Activated CD4-positive, alpha-beta memory T cell treated with anti-CD3 and anti-CD28 coated beads for 36 hours (primary cell): ENCODE data around the gene RNF223. TPM values are rescaled to one million over a fixed set of nuclear protein-coding genes. Genes with fewer than 3 reads are reported as not detected.
A peak's percentile ranks its signal among the peaks of the same experiment; 100 is the strongest.
"Not testable (repeated sequence)": the region's sequence is repeated elsewhere in the genome, so short reads cannot be mapped to it uniquely, and the experiment has no call there.

Experiments used
- CTCF ChIA-PET: fragments of 350-600 bp; sonication (Branson Sonifier 250); formaldehyde crosslinking; loops from one replicate; lab custom pipeline; 2021; ENCODE audit warnings: antibody characterized with exemption, inconsistent platforms; lab: Charles Lee
- POLR2A ChIA-PET: fragments of 350-600 bp; sonication (Branson Sonifier 250); formaldehyde crosslinking; loops from one replicate; lab custom pipeline; 2021; ENCODE audit warnings: antibody characterized with exemption; lab: Charles Lee
- DNase-seq: peaks from one replicate; pipeline ENCODE4 v3.0.0-alpha.2; 2020
- H3K27ac Mint-ChIP-seq: one replicate; pipeline ENCODE4 v1.8.0; 2021; ENCODE audit warnings: mixed read lengths
- H3K27me3 Mint-ChIP-seq: one replicate; pipeline ENCODE4 v1.8.0; 2021; ENCODE audit warnings: mixed read lengths
- H3K36me3 Mint-ChIP-seq: one replicate; pipeline ENCODE4 v1.8.0; 2021; ENCODE audit warnings: mixed read lengths
- H3K4me1 Mint-ChIP-seq: one replicate; pipeline ENCODE4 v1.8.0; 2021; ENCODE audit warnings: low read depth, mixed read lengths
- H3K4me3 Mint-ChIP-seq: one replicate; pipeline ENCODE4 v1.8.0; 2021; ENCODE audit warnings: mild to moderate bottlenecking, mixed read lengths
- H3K9me3 Mint-ChIP-seq: one replicate; pipeline ENCODE4 v1.8.0; 2021; ENCODE audit warnings: mixed read lengths
- intact Hi-C: fragments of 100-400 bp; cut with micrococcal nuclease; formaldehyde crosslinking; loops from one replicate; pipeline ENCODE4 v1.15.1; 2023
- total RNA-seq, 2 experiments: library from RNA; stranded (reverse); gene quantifications; one replicate each; pipeline ENCODE4 v1.2.3, GENCODE V29; 2021

RNF223 gene
- total RNA-seq, 2 experiments from 2014 or later, result not detected

DNA sequence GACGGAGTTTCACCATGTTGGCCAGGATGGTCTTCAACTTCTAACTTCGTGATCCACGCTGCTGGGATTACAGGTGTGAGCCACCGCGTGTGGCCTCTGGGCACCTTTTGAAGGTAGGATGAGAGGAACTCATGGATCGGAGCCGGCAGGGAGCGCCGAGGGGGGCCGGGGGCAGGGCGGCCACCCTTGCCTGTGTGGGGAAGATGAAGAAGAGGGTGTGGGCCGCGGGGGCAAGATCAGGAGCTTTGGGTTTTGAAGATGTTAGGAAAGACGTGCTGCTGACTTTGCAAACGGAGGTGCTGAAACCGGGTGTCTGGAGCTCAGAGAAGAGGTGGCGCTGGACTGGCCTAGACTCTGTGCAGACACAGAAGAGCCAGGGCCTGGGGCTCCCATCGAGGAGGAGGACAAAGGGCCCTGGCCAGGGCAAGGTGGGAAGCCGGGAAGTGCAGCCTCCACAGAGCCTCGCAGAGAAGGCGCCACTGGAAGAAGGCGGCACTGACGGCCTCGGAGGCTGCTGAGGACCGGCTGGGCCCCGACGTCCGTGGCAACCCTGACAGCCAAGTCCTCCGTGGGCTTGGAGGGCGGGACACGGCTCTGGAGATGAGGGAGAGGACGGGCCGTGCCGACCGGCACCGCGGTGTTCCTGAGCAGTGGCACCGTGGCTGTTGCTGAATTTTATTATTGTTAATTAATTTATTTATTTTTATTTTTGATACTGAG is 13.7 kb downstream of the RNF223 start:
- Mint-ChIP-seq H3K4me3 (peak overlapping the region; percentile 83), H3K27me3 (peaks cover 28% of the 10 kb centered on the region), H3K27ac (no peak overlapping the region), H3K36me3 (peaks cover 15% of the 10 kb centered on the region), H3K4me1 (peaks cover 31% of the 10 kb centered on the region), H3K9me3 (no peaks in the 10 kb centered on the region)
- CTCF ChIA-PET, result interaction anchor here (1.1 to 2.9 kb wide), 2 partner anchors 43 to 76 kb away, joined by 3 to 15 read pairs; no protein-coding TSS in a partner anchor
- intact Hi-C loops, result loop anchor here (5.0 to 10.0 kb wide), 3 partner anchors 43 to 157 kb away; partner anchors contain the start of genes KLHL17 and PLEKHN1
- DNase-seq, result no peak
- POLR2A ChIA-PET, result interaction anchor here (0.5 kb wide), 1 partner anchor 156 kb away, joined by 3 read pairs; no protein-coding TSS in a partner anchor

DNA sequence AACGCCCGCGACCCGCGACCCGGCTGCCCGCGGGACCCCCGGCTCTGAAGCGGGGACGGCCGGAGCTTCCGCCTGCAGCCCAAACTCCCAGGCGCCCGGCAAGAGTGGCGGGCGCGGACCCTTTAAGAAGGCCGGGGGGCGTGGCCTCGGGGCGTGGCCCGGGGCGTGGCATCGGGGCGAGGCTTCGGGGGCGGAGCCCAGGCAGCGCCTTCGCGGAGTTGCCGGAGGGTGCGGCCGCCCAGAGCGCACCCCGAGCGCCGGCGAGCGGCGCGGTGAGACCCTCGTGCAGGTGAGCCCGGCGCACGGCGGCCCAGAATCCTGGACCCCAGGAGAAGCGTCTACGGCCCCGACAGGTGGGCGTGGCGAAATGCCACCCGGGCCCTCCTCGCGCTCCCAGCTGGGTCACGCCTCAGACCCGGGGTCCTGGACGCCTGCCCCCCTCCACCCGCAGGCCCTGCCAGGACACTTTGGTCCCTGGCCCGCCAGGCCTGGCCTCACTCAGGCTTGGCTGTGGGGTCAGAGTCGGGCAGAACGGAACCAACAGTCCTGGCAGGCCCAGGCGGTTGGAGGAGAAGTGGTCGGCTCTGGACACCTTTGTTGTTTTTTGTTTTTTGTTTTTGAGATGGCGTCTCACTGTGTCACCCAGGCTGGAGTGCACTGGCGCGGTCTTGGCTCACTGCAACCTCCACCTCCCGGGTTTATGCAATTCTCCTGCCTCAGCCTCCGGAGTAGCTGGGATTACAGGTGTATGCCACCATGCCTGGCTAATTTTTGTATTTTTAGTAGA is 14.4 kb downstream of the RNF223 start:
- peaks cover 15% of the 10 kb centered on the region for H3K36me3 Mint-ChIP-seq

DNA sequence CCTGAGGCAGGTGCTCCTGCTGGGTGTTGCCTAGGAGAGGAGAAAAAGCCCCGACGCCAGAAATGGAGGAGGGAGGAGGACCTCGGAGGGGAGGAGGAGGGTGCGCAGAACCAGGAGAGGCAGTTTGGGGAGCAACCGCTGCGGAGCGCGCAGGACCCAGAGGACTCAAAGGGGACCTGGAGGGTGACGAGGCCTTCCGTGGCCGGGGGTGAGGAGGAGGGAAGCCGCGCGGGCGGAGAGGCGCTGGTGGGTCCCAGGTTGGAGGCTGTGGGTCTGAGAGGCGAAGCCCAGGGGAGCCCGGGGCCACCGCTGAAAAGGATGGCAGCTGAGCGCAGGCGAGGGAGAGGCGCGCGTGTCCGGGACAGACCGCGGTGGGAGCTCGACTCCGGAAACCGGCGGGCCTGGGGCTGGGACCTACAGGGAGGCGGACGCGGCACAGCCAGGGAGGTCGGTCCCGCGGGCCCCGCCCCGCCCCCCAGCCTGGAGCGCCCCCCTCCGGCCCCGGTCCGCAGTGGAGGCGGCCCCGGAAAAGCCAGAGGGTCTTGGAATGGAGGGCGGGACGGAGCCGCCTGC is 15.1 kb downstream of the RNF223 start:
- ChIA-PET POLR2A (interaction anchor here (0.9 kb wide), 2 partner anchors 12 to 68 kb away, joined by 3 read pairs; no protein-coding TSS in a partner anchor), CTCF (interaction anchor here (0.6 to 2.9 kb wide), 5 partner anchors 8 to 191 kb away, joined by 3 to 15 read pairs (median 3); no protein-coding TSS in a partner anchor)
- DNase-seq, result no peak
- Mint-ChIP-seq H3K4me3 (peak overlapping the region; percentile 72), H3K9me3 (no peaks in the 10 kb centered on the region), H3K27ac (no peak overlapping the region), H3K27me3 (peaks cover 28% of the 10 kb centered on the region), H3K36me3 (peaks cover 15% of the 10 kb centered on the region), H3K4me1 (peaks cover 23% of the 10 kb centered on the region)
- intact Hi-C loops, result no loop called here

More for the DNA sequence above, 14.4 kb downstream of the RNF223 start:
- Mint-ChIP-seq H3K4me3 (peak overlapping the region; percentile 83), H3K27ac (no peak overlapping the region), H3K27me3 (peaks cover 28% of the 10 kb centered on the region), H3K9me3 (no peaks in the 10 kb centered on the region), H3K4me1 (peaks cover 28% of the 10 kb centered on the region)
- ChIA-PET POLR2A (interaction anchor here (0.9 kb wide), 2 partner anchors 12 to 69 kb away, joined by 3 read pairs; no protein-coding TSS in a partner anchor), CTCF (interaction anchor here (0.6 to 2.9 kb wide), 4 partner anchors 9 to 75 kb away, joined by 3 to 15 read pairs (median 4); no protein-coding TSS in a partner anchor)
- DNase-seq, result peak; percentile 94
- intact Hi-C loops, result loop anchor here (5.0 to 10.0 kb wide), 3 partner anchors 42 to 158 kb away; partner anchors contain the start of genes KLHL17 and PLEKHN1

DNA sequence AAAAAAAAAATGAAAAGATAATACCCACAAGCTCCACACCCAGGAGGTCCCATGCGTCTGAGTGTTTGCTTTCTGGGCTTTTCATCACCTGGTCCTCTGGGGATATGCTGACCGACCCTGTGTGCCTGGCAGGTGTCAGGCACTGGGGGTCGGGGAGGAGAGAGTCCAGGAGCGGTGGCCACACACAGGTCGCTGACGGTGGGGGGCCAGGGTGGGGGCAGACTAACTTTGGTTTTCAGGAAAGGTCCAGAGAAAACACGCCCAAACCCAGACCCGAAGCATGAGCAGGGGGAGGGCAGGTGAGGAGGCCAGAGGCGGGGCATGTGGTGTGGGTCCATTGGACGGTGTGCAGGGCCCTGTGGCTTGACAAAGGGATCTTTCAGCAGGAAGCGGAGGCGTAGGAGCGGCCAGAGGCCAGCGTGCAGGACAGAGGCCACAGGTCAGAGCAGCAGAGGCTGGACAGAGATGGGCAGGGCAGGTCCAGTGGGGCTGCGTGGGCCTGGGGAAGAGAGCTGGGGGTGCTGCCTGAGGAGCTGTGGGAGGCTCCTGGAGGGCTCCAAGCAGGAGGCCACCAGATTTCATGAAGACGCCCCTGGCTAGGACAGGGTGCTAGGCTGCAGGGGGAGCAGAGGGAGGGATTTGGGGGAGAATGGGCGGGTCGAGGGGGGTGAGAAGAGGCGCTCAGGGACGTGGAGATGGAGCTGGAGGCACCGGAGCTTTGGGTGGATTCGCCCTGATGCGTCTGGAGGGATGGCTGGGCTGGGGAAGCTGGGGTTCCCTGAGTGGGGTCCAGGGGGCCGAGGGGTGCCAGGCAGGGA is 15.8 kb downstream of the RNF223 start:
- H3K9me3 Mint-ChIP-seq, result no peaks in the 10 kb centered on the region
- H3K36me3 Mint-ChIP-seq, result peaks cover 15% of the 10 kb centered on the region
- H3K4me3 Mint-ChIP-seq, result peak overlapping the region; percentile 72
- intact Hi-C loops, result no loop called here
- H3K4me1 Mint-ChIP-seq, result peaks cover 21% of the 10 kb centered on the region
- no peak for DNase-seq
- H3K27me3 Mint-ChIP-seq, result peaks cover 28% of the 10 kb centered on the region
- CTCF ChIA-PET, result interaction anchor here (0.8 to 2.9 kb wide), 3 partner anchors 18 to 192 kb away, joined by 3 to 15 read pairs (median 5); no protein-coding TSS in a partner anchor
- POLR2A ChIA-PET, result interaction anchor here (0.9 kb wide), 1 partner anchor 11 kb away, joined by 3 read pairs; no protein-coding TSS in a partner anchor
- no peak overlapping the region for H3K27ac Mint-ChIP-seq

DNA sequence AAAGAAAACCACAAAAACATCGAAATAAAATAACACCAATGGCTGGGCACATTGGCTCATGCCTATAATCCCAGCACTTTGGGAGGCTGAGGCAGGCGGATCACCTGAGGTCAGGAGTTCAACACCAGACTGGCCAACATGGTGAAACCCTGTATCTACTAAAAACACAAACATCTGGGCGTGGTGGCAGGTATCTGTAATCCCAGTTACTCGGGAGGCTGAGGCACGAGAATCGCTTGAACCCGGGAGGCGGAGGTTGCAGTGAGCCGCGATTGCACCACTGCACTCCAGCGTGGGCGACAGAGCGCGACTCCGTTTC is 16.4 kb downstream of the RNF223 start:
- H3K4me3 Mint-ChIP-seq, H3K27ac Mint-ChIP-seq, H3K9me3 Mint-ChIP-seq, intact Hi-C loops, DNase-seq, POLR2A ChIA-PET: not testable (repeated sequence)
- Mint-ChIP-seq H3K27me3 (peaks cover 28% of the 10 kb centered on the region), H3K4me1 (peaks cover 16% of the 10 kb centered on the region), H3K36me3 (peaks cover 12% of the 10 kb centered on the region)
- CTCF ChIA-PET, result interaction anchor here (0.6 to 1.9 kb wide), 2 partner anchors 18 to 72 kb away, joined by 3 to 5 read pairs; no protein-coding TSS in a partner anchor

DNA sequence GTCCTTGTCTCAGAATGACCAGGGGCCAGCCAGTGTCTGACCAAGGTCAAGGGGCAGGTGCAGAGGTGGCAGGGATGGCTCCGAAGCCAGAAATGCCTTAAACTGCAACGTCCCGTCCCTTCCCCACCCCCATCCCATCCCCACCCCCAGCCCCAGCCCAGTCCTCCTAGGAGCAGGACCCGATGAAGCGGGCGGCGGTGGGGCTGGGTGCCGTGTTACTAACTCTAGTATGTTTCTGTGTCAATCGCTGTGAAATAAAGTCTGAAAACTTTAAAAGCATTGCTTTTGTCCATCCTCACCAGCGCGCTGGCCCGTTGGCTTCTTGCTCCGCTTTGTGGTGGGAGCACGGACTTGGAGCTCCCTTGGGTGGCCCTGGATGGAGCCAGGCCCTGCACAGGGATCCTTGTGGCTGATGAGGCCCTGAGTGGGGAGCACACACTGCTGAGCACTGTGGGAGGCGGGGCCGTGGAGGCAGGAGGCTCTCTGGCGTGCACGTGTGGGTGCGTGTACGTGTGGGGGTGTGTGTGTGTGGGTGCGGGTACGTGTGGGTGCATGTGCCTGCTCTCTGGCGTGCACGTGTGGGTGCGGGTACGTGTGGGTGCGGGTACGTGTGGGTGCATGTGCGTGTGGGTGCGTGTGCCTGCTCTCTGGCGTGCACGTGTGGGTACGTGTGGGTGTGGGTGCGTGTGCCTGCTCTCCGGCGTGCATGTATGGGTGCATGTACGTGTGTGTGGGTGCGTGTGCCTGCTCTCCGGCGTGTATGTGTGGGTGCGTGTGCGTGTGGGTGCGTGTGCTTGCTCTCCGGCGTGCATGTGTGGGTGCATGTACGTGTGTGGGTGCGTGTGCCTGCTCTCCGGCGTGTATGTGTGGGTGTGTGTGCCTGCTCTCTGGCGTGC is 18.0 kb downstream of the RNF223 start:
- no peak overlapping the region for H3K4me3 Mint-ChIP-seq
- no peak for DNase-seq
- H3K36me3 Mint-ChIP-seq, result peaks cover 7% of the 10 kb centered on the region
- no peak overlapping the region for H3K27ac Mint-ChIP-seq
- CTCF ChIA-PET, result no interaction called here
- H3K4me1 Mint-ChIP-seq, result peaks cover 11% of the 10 kb centered on the region
- POLR2A ChIA-PET, result no interaction called here
- no peaks in the 10 kb centered on the region for H3K9me3 Mint-ChIP-seq
- peaks cover 27% of the 10 kb centered on the region for H3K27me3 Mint-ChIP-seq
- intact Hi-C loops, result no loop called here

DNA sequence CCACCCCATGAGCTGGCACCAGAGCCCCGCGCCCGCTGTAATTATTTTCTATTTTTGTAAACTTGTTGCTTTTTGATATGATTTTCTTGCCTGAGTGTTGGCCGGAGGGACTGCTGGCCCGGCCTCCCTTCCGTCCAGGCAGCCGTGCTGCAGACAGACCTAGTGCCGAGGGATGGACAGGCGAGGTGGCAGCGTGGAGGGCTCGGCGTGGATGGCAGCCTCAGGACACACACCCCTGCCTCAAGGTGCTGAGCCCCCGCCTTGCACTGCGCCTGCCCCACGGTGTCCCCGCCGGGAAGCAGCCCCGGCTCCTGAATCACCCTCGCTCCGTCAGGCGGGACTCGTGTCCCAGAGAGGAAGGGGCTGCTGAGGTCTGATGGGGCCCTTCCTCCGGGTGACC is 19.1 kb downstream of the RNF223 start:
- intact Hi-C loops, result no loop called here
- H3K9me3 Mint-ChIP-seq, result no peaks in the 10 kb centered on the region
- no peak overlapping the region for H3K27ac Mint-ChIP-seq
- H3K4me3 Mint-ChIP-seq, result no peak overlapping the region
- DNase-seq, result no peak
- ChIA-PET CTCF (no interaction called here), POLR2A (no interaction called here)
- H3K27me3 Mint-ChIP-seq, result peaks cover 21% of the 10 kb centered on the region
- peaks cover 5% of the 10 kb centered on the region for H3K4me1 Mint-ChIP-seq
- H3K36me3 Mint-ChIP-seq, result no peaks in the 10 kb centered on the region

DNA sequence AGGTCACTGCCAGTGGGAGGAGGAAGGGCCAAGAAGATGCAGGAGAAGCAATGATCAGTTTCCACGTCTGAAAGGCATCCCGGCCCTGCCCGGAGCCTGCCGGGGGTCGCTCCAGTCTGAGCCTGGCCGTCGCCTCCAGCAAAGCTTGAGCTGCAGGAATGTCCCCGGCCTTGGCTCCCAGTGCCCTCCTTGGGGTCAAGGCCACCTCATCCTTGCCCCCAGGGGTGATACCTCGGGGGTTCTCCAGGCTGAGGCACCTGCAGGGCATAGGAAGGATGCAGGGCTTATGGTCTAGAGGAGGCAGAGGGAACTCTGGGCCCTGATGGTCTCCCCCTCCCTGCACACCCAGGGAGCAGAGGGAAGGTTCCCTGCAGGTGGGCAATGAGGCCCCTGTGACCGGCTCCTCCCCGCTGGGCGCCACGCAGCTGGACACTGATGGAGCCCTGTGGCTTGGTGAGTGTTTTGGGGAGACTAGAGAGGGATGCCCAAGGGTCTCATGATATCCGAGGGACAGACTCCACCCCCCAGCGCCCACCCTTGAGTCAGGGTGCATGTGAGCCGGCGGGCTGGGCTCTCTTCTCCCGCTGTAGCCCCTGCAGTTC is 19.9 kb downstream of the RNF223 start:
- H3K27me3 Mint-ChIP-seq, result peaks cover 21% of the 10 kb centered on the region

DNA sequence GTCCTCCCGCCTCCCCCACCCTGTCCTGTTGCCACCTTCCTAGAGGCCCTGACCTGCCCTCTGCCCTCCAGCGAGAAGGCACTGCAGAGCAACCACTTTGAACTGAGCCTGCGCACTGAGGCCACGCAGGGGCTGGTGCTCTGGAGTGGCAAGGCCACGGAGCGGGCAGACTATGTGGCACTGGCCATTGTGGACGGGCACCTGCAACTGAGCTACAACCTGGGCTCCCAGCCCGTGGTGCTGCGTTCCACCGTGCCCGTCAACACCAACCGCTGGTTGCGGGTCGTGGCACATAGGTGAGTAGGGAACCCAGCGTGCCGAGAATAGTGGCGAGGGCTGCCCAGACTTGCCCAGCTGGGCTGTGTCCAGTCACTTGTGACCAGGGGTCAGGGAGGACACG is 20.4 kb downstream of the RNF223 start:
- ChIA-PET POLR2A (no interaction called here), CTCF (interaction anchor here (0.9 kb wide), 1 partner anchor 10 kb away, joined by 3 read pairs; no protein-coding TSS in a partner anchor)
- DNase-seq, result no peak
- intact Hi-C loops, result no loop called here
- Mint-ChIP-seq H3K36me3 (no peaks in the 10 kb centered on the region), H3K4me3 (no peak overlapping the region), H3K27ac (no peak overlapping the region), H3K9me3 (no peaks in the 10 kb centered on the region), H3K27me3 (peaks cover 18% of the 10 kb centered on the region), H3K4me1 (peaks cover 2% of the 10 kb centered on the region)

More for the DNA sequence above, 19.9 kb downstream of the RNF223 start:
- ChIA-PET POLR2A (no interaction called here), CTCF (interaction anchor here (0.9 kb wide), 1 partner anchor 9 kb away, joined by 3 read pairs; no protein-coding TSS in a partner anchor)
- no peaks in the 10 kb centered on the region for H3K9me3 Mint-ChIP-seq
- peaks cover 5% of the 10 kb centered on the region for H3K4me1 Mint-ChIP-seq
- no peak overlapping the region for H3K27ac Mint-ChIP-seq
- no peaks in the 10 kb centered on the region for H3K36me3 Mint-ChIP-seq
- no peak overlapping the region for H3K4me3 Mint-ChIP-seq
- no peak for DNase-seq
- intact Hi-C loops, result no loop called here

DNA sequence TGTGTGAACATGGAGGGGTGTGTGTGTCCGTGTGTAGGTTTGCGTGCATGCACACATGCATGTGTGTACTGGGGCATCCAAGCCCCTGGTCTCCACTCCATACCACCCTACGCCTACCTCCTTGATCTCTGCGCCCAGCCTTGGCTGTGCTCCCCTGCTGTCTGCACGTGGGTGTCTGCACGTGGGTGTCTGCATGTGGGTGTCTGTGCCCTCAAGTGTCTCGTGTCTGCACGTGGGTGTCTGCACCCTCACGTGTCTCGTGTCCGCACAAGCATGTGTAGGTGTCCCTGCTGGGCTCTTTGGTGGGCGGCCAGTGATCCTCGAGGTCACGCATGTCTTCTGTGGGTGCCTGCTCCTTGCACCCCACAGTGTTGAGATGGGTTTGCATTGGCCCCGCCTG is 21.1 kb downstream of the RNF223 start:
- ChIA-PET CTCF (interaction anchor here (0.9 kb wide), 1 partner anchor 10 kb away, joined by 3 read pairs; no protein-coding TSS in a partner anchor), POLR2A (no interaction called here)
- Mint-ChIP-seq H3K27me3 (peaks cover 12% of the 10 kb centered on the region), H3K4me1 (no peaks in the 10 kb centered on the region), H3K4me3 (no peak overlapping the region), H3K9me3 (no peaks in the 10 kb centered on the region), H3K36me3 (no peaks in the 10 kb centered on the region), H3K27ac (no peak overlapping the region)
- intact Hi-C loops, result no loop called here
- DNase-seq, result no peak
